GM11168 (cell line): ENCODE measurements around the gene ZNF496.
"Not testable (repeated sequence)": the region's sequence is repeated elsewhere in the genome, so short reads cannot be mapped to it uniquely, and the experiment has no call there.

Source experiments
- in situ Hi-C: fragments of 300-500 bp; cut with MboI; formaldehyde crosslinking; loops from one replicate; pipeline ENCODE4 v1.12.0; 2022; ENCODE audit warnings: low sequenced_read_pairs; ENCODE audit not compliant: unreplicated experiment

The ZNF496 gene

DNA sequence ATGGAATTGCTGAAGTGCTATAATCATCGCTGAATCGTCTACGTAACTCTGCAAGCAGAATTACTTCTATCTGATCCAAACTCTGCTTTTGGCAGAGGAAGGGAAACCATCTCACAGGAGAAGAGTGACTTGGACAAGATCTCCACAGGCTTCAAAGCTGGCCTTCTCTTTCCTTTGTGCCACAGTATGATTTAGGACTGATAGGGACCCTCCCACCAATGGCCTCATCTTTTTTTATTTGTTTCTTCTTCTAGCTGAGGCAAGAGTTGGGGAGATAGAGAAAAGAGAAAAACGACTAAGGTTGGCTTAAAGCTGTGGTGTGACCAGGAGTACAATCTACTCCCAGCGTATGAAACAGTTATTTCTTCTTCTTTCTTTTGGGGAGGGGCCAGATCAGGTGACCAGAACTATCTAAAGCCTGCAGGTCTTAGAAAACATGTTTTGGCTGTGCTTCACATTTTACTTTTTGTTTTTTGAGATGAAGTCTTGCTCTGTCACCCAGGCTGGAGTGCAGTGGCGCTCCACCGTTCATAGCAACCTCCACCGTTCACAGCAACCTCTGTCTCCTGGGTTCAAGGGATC, 35.0 kb downstream of the ZNF496 start:
- in situ Hi-C loops: no loop called here

- in situ Hi-C loops: no loop called here
These were observed 35.9 kb downstream of the ZNF496 start for GRCh38 chr1:247295746-247296145.

DNA sequence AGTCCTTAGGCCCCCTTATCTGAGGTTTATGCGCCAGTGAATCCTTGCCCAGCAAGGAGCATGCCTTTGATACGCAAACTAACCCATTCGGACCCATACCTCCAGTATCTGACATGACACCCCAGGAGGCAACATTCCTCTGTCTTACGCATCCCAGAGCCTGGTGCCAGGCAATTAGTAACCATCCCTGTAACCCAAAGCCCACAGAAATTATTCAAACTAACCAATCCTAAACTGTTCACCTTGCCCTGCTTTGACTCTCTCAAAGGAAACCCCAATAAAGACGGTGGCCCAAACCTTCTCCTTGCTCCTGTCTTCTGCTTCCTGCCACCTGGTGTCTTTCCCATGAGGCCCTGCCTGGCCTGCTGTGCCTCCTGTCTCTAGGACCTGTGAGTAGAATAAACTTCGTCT, 36.4 kb downstream of the ZNF496 start:
- in situ Hi-C loops: no loop called here

DNA sequence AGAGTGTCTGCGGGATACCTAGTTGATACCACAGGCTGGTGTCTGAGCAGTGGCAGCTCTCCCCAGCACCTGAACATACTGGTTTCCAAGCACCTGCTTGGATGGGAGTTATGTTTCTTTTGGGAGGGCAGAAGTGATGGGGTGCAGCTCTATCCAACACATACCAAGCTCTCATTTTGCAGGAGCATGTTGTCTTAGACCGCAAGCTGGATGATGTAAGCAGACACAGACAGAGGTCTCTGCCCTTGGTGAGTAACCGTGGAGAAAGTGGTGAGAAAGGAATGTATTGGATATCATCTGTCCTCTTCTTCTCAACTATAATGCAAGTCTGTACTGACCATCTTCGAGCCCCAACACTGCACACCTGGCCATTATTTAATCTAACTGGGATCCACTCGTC, 37.4 kb downstream of the ZNF496 start:
- in situ Hi-C loops: no loop called here

- in situ Hi-C loops: no loop called here
These were observed 38.6 kb downstream of the ZNF496 start for GRCh38 chr1:247293047-247293446.

- in situ Hi-C loops: no loop called here
These were observed 39.7 kb downstream of the ZNF496 start for GRCh38 chr1:247291833-247292561.

DNA sequence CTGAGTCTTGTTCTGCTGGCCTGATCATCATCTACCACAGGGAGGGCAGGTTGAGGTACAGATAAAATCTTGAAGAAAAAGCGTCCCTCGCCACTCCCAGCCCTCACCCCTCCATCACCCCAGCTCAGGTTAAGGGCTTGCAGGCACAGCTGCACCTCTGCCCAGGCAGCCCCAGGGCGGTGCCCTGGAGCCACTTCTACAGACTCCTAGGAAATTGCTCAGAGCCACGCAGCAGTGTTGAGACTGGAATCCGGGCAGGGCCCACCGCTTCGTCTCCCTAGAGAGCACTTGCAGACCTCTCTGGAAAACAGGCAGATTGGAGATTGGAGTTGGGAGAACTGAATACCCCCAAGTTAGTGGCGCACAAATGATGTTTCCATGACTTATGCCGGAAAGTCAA, 40.5 kb downstream of the ZNF496 start:
- in situ Hi-C loops: no loop called here

- in situ Hi-C loops: no loop called here
These were observed 41.1 kb downstream of the ZNF496 start for GRCh38 chr1:247290576-247290975.

- in situ Hi-C loops: not testable (repeated sequence)
These were observed 42.3 kb downstream of the ZNF496 start for GRCh38 chr1:247289274-247289892.

DNA sequence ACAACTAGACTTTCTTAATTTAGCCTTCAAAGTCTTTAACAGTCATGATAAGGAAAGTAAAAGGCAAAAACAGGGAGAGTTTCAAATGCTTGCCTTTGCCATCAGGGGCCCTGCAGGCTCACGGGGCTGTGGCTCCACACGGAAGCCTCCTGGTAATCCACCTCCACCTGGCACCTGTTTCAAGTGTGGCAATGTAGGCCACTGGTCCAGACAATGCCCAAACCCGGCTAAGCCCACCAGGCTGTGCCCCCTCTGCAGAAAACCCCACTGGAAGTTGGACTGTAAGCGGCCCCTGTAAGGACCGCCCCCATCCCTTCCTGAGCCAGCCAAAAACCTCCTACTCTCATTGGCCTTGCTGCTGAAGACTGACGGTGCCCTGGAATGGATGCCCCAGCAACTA, 43.3 kb downstream of the ZNF496 start:
- in situ Hi-C loops: no loop called here

DNA sequence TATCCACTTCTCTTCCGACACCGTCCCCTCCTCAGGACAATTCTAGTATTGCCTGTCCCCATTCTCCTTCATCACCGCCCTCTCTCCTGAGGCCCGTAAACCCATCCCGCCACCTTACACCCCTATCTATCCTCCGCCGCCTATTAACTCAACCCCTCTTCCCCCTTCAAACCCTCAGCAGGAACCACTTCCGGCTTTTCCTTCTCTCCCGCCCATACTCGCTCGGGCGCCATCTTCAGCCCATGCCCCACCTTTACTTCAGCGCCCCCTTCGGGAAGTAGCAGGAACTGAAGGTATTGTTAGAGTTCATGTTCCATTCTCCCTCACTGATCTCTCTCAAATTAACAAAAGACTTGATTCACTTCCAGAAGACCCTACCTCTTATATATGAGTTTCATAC, 44.2 kb downstream of the ZNF496 start:
- in situ Hi-C loops: no loop called here

DNA sequence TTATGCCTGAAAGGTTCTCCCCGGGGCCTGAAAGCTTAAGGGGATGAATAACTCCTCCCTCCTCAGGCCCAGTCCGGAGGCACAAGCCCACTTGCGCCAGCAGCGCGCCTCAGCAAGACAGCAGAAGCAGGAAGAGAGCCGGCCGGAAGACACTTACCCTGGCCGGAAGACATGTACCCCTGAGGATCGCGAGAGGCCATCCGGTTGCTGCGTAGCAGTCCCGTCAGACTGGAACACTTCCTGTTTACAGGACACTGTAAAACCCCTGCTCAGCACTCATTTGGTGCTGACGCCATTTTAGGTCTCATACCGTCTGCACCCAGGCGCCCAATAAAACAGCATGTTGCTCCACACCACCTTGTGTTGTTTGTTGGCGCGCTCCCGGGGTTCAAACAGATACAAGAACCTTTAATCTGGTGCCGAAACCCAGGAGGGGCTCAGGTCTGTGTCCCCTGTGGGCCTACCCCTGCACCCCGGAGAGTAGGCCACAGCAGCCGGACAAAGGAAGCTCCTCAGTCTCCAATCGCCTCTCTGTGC, 45.5 kb downstream of the ZNF496 start:
- in situ Hi-C loops: no loop called here

DNA sequence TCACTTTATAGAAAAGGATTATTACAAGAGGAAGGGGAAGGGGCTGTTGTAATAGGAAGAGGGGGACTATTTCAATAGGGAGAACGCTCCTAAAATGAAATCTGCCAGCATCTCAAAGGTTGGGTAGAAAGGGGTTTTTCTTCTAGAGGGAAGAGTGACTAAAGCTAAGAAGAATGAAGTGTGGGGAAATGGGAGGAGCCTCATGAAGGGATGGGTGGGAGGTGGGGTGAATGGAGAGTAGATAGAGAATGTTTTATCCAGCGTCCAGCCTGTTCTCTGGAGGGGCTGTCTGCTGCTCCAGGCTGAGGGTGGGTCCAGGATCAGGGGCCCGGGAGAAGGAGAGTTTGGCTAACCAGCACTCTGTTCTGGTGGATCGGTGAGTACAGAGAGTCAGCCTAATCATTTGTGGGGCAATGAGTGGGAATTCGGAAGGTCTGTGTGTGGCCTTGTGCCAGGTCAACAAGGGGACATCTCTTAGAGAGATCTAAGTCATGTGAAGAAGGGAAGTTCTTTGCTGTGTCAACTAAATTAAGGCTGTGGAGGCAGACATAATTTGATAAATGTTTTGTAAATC, 50.6 kb downstream of the ZNF496 start:
- in situ Hi-C loops: no loop called here

DNA sequence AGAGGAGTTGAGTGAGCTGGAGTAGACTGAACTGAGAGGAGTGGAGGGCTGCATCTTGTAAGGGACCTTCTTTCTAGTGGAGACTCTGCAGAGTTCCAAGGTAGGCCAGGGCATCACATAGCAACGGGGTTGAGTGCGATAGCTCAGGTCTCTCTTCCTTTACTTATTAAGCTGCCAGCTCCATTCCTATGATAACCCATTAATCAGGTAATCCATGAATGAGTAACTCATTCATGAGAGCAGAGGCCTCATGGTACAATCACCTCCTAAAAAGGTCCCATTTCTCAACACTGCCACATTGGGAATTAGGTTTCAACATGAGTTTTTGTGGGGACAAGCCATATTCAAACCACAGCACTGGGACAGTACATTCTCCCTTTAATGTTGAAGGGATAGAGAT, 54.5 kb downstream of the ZNF496 start:
- in situ Hi-C loops: no loop called here

DNA sequence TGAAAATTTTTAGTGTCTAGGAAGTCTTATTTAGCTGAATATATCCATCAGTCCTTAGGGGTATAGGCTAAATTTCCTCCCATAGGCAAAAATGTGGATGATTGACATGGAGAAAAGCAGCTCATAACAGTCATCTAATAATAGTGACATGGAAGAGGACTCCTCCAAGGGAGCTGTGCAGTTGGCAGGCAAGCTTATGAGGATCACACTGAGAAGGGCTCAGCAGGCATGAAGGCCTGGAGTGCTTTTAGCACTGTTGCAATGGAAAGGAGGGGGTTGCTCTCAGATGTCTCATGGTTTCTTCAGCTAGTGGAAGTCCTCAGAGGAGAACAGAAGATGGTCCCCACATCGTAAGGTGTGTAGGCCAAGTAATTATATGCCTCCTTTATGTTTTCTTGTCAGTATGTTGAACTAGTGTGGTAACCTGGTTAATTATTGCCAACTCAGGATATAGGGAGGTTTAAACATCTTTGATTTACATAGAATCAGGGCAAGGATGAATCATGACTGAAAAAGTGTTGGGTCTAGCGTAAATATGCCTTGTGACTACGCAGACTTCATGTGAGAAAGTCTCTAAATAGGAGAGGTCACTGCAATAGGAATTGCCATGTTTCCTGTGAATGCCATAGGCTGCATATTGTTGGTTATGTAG, 56.9 kb downstream of the ZNF496 start:
- in situ Hi-C loops: no loop called here

DNA sequence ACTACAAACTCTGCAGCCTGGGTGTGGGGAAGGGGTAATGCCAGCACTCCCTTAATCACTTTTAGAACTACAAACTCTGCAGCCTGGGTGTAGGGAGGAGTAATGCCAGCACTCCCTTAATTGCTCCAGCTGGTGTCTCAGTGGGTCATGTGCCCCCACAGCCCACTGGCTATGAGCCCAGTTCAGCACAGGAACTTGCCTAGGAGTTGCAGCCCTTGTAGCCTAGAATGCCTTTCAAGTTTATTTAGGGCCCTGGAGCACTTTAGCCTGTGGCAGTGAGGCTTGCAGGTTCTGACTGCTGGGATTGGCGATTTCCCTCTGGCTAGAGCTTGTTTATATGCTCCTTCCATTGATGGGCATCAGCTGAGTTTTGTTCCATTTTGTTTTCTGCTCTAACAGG, 58.7 kb downstream of the ZNF496 start:
- in situ Hi-C loops: no loop called here

GRCh38 chr1:247270003-247270402, 61.7 kb downstream of the ZNF496 start:
- in situ Hi-C loops: no loop called here

- in situ Hi-C loops: no loop called here
These were observed 62.5 kb downstream of the ZNF496 start for GRCh38 chr1:247269133-247269532.

- in situ Hi-C loops: no loop called here
These were observed 63.1 kb downstream of the ZNF496 start for GRCh38 chr1:247268390-247269045.

DNA sequence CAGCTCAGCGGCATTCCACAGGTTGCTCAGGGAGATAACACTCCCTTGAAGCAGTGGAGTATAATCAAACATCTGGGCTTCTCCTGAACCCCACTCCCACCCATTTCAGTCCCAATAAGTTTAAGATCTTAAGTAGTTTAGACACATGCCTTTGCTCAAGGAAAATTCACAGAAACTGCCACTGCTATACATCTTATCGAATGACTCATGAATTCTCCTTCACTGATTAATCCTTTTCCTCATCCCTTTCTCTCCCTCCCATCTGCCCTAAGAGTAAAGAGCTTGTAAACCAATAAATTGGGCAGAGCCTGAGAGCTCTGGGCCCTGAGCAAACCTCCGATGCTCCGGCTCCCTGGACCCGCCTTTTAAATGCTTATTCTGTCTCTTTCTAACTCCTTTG, 65.6 kb downstream of the ZNF496 start:
- in situ Hi-C loops: no loop called here
